ENCODE results near the gene ENPP6.

GRCh38 chr4:184120549-184121127 is 97.0 kb downstream of the ENPP6 start:
- TF ChIP-seq CTCF (conservative IDR thresholded peaks at IDR 0.05; ENCODE audit: low read length) (no peak), EZH2phosphoT487 (IDR thresholded peaks at IDR 0.05; ENCODE audit: borderline replicate concordance) (no peak)
